Progenitor cell of endocrine pancreas (in vitro differentiated cells): ENCODE data around the gene PRIM1. TPM values are rescaled to one million over a fixed set of nuclear protein-coding genes. Genes with fewer than 3 reads are reported as not detected.
"Not testable (repeated sequence)": the region's sequence is repeated elsewhere in the genome, so short reads cannot be mapped to it uniquely, and the experiment has no call there.

Experiments
- DNase-seq: peaks from one replicate; pipeline ENCODE4 v3.0.0; 2021; ENCODE audit warnings: low spot score; ENCODE audit not compliant: unreplicated experiment
- H3K27ac Mint-ChIP-seq: 2 replicates; pipeline ENCODE4 v1.8.0; 2021; ENCODE audit warnings: mild to moderate bottlenecking, moderate library complexity, mixed read lengths
- H3K27me3 Mint-ChIP-seq: 2 replicates; pipeline ENCODE4 v1.8.0; 2021; ENCODE audit warnings: mixed read lengths
- H3K36me3 Mint-ChIP-seq: 2 replicates; pipeline ENCODE4 v1.8.0; 2022; ENCODE audit warnings: mixed read lengths; ENCODE audit not compliant: insufficient read depth
- H3K4me1 Mint-ChIP-seq: 2 replicates; pipeline ENCODE4 v1.8.0; 2021; ENCODE audit warnings: low read depth, mixed read lengths
- H3K4me3 Mint-ChIP-seq: 2 replicates; pipeline ENCODE4 v1.8.0; 2021; ENCODE audit warnings: low read depth, mild to moderate bottlenecking, moderate library complexity, mixed read lengths
- H3K9me3 Mint-ChIP-seq: 2 replicates; pipeline ENCODE4 v1.8.0; 2021; ENCODE audit warnings: low read depth, mixed read lengths
- total RNA-seq: library from RNA; stranded (reverse); gene quantifications from 2 replicates; pipeline ENCODE4 v1.2.1, GENCODE V29; 2021
- TF ChIP-seq, protein P1 (sequence below): fragments of 200-600 bp; sonication (generic); IDR thresholded peaks from one replicate; pipeline ENCODE4 v1.5.0; 2021; ENCODE audit warnings: antibody characterized with exemption, mild to moderate bottlenecking; ENCODE audit not compliant: unreplicated experiment

The PRIM1 gene
- total RNA-seq, 1 donor from 2014 or later, result 26.6 TPM

DNA sequence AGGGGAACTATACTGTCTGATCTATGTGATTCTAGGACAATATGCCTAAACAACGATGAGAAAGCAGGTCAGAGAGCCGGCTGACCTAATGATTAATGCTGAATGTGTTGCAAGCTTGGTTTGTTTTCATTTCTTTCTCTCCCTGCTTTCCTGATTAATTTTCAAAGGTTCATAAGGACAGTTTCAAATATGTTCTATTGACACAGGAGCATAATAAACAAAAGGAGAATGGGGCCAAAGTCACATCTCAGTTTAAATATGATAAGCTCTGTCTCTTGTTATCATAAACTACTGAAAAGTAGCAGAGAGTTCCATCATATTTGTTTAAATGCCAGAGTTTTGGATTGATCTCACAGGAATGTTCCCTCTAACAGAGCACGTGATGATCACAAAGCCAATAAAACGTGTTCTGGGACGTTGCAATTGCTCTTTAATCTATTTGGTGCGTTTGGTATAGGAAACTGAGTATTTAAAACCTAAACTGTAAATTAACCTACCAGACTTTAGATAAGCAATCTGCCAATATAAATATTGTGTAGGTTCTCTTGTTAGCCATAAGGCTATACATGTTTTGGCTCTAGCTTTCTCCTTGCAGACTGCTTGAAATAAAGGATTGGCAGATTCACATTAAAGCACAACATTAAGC is 7.3 kb upstream of the PRIM1 start:
- no peak for DNase-seq
- peaks cover 2% of the 10 kb centered on the region for H3K36me3 Mint-ChIP-seq
- peaks cover 8% of the 10 kb centered on the region for H3K9me3 Mint-ChIP-seq
- no peak overlapping the region for H3K4me3 Mint-ChIP-seq
- TF ChIP-seq, protein P1, sequence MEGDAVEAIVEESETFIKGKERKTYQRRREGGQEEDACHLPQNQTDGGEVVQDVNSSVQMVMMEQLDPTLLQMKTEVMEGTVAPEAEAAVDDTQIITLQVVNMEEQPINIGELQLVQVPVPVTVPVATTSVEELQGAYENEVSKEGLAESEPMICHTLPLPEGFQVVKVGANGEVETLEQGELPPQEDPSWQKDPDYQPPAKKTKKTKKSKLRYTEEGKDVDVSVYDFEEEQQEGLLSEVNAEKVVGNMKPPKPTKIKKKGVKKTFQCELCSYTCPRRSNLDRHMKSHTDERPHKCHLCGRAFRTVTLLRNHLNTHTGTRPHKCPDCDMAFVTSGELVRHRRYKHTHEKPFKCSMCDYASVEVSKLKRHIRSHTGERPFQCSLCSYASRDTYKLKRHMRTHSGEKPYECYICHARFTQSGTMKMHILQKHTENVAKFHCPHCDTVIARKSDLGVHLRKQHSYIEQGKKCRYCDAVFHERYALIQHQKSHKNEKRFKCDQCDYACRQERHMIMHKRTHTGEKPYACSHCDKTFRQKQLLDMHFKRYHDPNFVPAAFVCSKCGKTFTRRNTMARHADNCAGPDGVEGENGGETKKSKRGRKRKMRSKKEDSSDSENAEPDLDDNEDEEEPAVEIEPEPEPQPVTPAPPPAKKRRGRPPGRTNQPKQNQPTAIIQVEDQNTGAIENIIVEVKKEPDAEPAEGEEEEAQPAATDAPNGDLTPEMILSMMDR, result no peak
- no peaks in the 10 kb centered on the region for H3K27me3 Mint-ChIP-seq
- H3K4me1 Mint-ChIP-seq, result no peaks in the 10 kb centered on the region
- H3K27ac Mint-ChIP-seq, result peak overlapping the region; percentile 11

DNA sequence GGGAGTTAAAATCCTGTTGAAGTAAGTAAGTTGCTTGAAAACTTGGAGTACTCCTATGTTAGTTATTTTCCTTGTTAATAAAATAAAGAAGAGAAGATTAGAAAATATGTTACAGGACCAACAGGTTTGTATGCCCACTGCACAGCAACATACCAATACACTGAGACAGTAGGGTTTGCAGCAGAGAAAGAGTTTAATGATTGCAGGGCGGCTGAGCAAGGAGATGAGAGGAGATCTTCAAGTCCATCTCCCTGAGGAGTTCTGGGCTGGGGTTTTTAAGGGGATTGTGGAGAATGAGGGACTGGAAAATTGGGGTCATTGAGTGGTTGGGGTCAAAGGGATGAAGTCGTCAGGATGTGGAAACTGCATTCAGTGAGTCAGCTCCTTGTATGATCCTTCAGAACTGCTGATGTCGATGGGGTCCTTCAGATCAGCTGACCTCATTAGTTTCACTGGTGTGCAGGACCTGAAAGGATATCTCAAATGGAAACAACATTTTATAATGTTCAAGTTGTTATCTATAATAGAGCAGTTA is 6.7 kb upstream of the PRIM1 start:
- peaks cover 2% of the 10 kb centered on the region for H3K36me3 Mint-ChIP-seq
- TF ChIP-seq, protein P1, result no peak
- no peak overlapping the region for H3K4me3 Mint-ChIP-seq
- no peaks in the 10 kb centered on the region for H3K27me3 Mint-ChIP-seq
- DNase-seq, result no peak
- H3K4me1 Mint-ChIP-seq, result no peaks in the 10 kb centered on the region
- H3K27ac Mint-ChIP-seq, result no peak overlapping the region
- peaks cover 8% of the 10 kb centered on the region for H3K9me3 Mint-ChIP-seq

DNA sequence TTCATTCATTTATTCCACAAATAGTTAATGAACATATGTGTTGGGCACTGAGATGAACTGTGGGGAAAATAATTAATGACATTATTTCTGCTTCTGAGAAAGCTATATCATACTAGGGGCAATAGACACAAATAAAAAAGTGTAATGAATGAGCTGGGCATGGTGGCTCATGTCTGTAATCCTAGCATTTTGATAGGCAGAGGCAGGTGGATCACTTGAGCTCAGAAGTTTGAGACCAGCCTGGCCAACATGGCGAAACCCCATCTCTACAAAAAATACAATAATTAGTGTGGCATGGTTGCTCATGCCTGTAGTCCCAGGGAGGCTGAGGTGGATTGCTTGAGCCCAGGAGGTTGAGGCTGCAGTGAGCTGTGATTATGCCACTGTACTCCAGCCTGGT is 5.8 kb upstream of the PRIM1 start:
- not testable (repeated sequence) for H3K36me3 Mint-ChIP-seq, H3K9me3 Mint-ChIP-seq, H3K27ac Mint-ChIP-seq, H3K4me1 Mint-ChIP-seq, DNase-seq, H3K27me3 Mint-ChIP-seq, H3K4me3 Mint-ChIP-seq

DNA sequence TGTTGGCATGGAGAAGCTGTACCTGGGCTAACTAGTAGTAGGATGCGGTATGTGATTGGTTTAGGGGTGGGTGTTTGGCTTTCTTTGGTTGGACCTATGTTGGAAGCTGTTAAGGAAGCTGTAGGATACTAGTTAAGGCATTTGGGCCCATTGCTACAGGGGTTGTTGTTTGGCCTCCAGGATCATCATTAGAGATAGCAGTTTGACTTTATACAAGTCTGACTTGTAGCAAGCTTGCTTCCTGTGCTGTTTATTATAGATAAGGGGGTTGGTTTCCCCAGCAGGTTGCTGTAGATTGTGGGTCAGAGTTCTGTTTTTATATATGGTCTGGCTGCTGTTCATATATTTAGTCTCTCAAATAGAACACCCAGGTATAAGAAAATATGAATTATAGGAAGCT is 1.4 kb upstream of the PRIM1 start:
- Mint-ChIP-seq H3K27me3 (no peaks in the 10 kb centered on the region), H3K4me3 (peak overlapping the region; percentile 23), H3K27ac (no peak overlapping the region), H3K36me3 (peaks cover 4% of the 10 kb centered on the region), H3K9me3 (peaks cover 4% of the 10 kb centered on the region), H3K4me1 (peaks cover 9% of the 10 kb centered on the region)
- TF ChIP-seq, protein P1, result no peak
- DNase-seq, result no peak

DNA sequence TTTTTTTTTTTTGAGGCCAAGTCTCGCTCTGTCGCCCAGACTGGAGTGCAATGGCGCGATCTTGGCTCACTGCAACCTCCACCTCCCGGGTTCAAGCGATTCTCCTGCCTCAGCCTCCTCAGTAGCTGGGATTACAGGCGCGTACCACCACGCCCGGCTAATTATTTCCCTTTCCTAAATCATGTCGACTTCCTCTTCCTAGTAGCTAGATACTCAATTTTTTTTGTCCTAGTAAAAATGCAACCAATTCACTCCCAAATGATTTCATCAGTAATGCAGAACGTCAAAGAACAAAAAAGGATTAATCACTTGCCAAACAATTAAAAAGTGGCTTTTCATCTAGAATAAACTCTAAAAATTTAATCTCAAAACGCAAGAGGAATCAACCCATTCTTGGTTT is 1.5 kb downstream of the PRIM1 start:
- not testable (repeated sequence) for H3K27ac Mint-ChIP-seq, DNase-seq, H3K27me3 Mint-ChIP-seq, H3K4me1 Mint-ChIP-seq, H3K9me3 Mint-ChIP-seq, H3K36me3 Mint-ChIP-seq
- peak overlapping the region; percentile 39 for H3K4me3 Mint-ChIP-seq

DNA sequence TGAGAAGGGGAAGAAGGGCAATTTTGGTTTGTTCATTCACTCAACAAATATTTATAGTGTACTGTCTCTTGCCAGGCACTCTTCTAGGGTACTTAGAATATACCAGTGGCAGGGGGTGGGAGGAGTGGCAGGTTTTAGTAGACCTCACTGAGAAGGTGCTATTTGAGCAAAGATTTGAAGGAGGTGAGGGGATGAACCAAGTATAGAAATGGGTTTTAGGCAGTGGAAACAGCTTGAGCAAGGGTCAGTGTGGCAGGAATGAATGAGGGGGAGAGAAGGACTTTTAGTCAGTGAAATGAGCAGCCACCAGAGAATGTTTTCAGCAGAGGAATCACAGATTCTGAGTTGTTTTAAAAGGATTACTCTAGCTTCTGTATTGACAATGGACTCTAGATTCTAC is 2.3 kb downstream of the PRIM1 start:
- peaks cover 9% of the 10 kb centered on the region for H3K4me1 Mint-ChIP-seq
- peak overlapping the region; percentile 48 for H3K4me3 Mint-ChIP-seq
- H3K9me3 Mint-ChIP-seq, result no peaks in the 10 kb centered on the region
- DNase-seq, result no peak
- H3K36me3 Mint-ChIP-seq, result peaks cover 5% of the 10 kb centered on the region
- no peak overlapping the region for H3K27ac Mint-ChIP-seq
- no peaks in the 10 kb centered on the region for H3K27me3 Mint-ChIP-seq
- TF ChIP-seq, protein P1, result no peak
